ENCODE results near the gene MRPS27.
A peak's percentile ranks its signal among the peaks of the same experiment; 100 is the strongest.
"Not testable (repeated sequence)": the region's sequence is repeated elsewhere in the genome, so short reads cannot be mapped to it uniquely, and the experiment has no call there.

Gene MRPS27

DNA sequence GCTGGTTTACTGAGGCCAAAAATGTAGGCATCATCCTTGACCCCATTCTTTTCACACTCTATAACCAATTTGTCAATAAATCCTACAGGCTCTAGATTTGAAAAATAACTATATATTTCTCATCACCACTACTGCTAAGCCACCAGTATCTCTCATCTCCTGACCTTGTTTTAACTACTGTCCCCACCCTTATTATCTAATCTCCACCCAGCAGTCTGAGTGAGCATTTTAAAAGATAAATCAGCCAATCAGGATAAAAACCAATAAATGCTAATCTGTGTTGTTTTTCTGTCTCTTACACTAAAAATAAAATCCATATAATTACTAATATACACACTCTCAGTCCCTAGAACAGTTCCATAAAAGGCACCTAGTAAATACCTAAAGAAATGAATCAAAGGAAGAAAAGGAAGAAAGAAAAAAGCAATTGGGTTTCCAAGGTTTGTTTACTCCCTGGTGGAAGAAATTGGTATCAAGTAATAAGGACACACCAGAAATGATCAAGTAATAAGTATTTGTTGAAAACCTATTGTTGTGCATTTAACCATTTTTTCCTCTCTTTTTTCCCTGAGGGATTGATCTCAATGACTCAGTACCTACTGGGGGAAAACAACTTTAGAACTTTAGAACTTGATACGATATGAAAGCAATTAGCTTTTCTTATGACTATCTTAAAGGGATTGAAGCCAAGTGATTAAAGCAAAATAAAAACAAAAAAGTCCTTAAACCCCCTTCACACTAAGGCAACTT is 19.3 kb downstream of the MRPS27 start:
- no peak for DNase-seq (ENCODE audit: low spot score)
- no peak overlapping the region for H3K4me3 ChIP-seq
- H3K27ac ChIP-seq = no peak overlapping the region
- no peak for TF ChIP-seq CTCF (IDR thresholded peaks at IDR 0.05)

DNA sequence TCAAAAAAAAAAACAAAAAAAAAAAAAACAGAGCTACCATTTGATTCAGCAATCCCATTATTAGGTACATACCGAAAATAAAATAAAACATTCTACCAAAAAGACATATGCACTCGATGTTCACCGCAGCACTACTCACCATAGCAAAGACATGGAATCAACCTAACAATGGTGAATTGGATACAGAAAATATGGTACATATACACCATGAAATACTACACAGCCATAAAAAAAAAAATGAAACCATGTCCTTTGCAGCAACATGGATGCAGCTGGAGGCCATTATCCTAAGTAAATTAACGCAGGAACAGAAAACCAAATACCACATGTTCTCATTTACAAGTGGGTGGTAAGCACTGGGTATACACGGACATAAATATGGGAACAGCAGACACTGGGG is 21.3 kb downstream of the MRPS27 start:
- no peak for DNase-seq (ENCODE audit: low spot score)
- H3K27ac ChIP-seq = no peak overlapping the region
- no peak overlapping the region for H3K4me3 ChIP-seq
- TF ChIP-seq CTCF (IDR thresholded peaks at IDR 0.05) = no peak

- H3K27ac ChIP-seq; DNase-seq (ENCODE audit: low spot score); H3K4me3 ChIP-seq: not testable (repeated sequence)
Measured at GRCh38 chr5:72298136-72298535, 21.9 kb downstream of the MRPS27 start.

- TF ChIP-seq CTCF (IDR thresholded peaks at IDR 0.05) = no peak
- Histone ChIP-seq H3K27ac (no peak overlapping the region), H3K4me3 (no peak overlapping the region)
- DNase-seq (ENCODE audit: low spot score) = no peak
Measured at GRCh38 chr5:72296256-72296655, 23.8 kb downstream of the MRPS27 start.

- Histone ChIP-seq H3K27ac (no peak overlapping the region), H3K4me3 (no peak overlapping the region)
- no peak for TF ChIP-seq CTCF (IDR thresholded peaks at IDR 0.05)
- DNase-seq (ENCODE audit: low spot score) = no peak
Measured at GRCh38 chr5:72295539-72295938, 24.5 kb downstream of the MRPS27 start.

GRCh38 chr5:72294473-72294872 is 25.6 kb downstream of the MRPS27 start:
- H3K27ac ChIP-seq = peak overlapping the region; percentile 22 to 54
- no peak for TF ChIP-seq CTCF (IDR thresholded peaks at IDR 0.05)
- H3K4me3 ChIP-seq = no peak overlapping the region
- DNase-seq (ENCODE audit: low spot score) = no peak

DNA sequence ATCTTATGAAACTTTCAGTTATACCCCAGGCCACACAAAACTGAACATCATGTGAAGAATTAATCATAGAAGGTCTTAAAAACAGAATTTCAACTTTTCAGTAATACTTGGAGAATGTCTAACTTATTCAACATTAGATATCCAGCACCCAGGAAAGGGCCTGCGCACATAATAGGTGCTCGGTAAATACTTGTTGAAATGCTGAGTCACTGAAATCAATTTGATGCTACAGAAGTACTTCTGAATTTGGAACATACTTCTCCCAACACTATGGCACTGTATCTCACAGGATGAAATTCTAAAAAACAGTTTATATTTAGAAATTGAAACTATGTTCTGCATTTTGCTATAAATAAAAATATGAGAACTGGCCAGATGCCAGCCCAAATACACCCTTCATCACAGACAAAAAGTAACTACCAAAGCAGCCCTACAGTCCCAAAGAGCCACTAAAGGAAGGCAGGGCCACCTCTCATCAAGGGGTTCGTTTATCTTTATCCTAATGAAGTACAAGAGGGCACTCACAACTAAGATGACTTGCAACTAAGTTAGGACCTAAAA is 26.5 kb downstream of the MRPS27 start:
- DNase-seq (ENCODE audit: low spot score) = no peak
- TF ChIP-seq CTCF (IDR thresholded peaks at IDR 0.05) = no peak
- no peak overlapping the region for H3K4me3 ChIP-seq
- peak overlapping the region; percentile 46 to 54 for H3K27ac ChIP-seq

All from coronary artery (tissue), 2 donors.